ENCODE data around the gene UPK3A. TPM values are rescaled to one million over a fixed set of nuclear protein-coding genes. Genes with fewer than 3 reads are reported as not detected.

The UPK3A gene
- total RNA-seq, 6 experiments from 2014 or later: not detected

DNA sequence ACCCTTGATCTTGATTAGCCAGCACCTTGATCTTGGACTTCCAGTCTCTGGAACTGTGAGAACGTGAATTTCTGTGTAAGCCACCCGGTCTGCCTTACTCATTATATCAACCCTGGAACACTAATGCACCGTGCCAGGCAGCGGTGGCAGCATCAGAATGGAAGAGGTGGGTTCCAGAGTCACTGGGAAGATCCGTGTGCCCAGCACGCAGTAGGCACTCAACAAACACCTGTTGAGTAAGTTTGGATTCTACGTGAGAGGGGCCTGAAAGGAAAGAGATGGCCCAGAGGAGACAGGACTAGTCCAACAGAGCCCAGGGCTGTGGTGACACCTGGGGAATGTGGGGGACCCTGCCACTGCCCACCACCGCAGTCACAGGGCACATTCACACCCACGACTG lies 6.6 kb upstream of the UPK3A start:
- TF ChIP-seq, protein P1, sequence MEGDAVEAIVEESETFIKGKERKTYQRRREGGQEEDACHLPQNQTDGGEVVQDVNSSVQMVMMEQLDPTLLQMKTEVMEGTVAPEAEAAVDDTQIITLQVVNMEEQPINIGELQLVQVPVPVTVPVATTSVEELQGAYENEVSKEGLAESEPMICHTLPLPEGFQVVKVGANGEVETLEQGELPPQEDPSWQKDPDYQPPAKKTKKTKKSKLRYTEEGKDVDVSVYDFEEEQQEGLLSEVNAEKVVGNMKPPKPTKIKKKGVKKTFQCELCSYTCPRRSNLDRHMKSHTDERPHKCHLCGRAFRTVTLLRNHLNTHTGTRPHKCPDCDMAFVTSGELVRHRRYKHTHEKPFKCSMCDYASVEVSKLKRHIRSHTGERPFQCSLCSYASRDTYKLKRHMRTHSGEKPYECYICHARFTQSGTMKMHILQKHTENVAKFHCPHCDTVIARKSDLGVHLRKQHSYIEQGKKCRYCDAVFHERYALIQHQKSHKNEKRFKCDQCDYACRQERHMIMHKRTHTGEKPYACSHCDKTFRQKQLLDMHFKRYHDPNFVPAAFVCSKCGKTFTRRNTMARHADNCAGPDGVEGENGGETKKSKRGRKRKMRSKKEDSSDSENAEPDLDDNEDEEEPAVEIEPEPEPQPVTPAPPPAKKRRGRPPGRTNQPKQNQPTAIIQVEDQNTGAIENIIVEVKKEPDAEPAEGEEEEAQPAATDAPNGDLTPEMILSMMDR (IDR thresholded peaks at IDR 0.05): no peak
- H3K4me3 Mint-ChIP-seq: no peak overlapping the region
- no peaks in the 10 kb centered on the region for H3K36me3 Mint-ChIP-seq (ENCODE audit: low read depth)
- H3K27ac Mint-ChIP-seq: no peak overlapping the region
- peaks cover 3% of the 10 kb centered on the region for H3K27me3 Mint-ChIP-seq (ENCODE audit: insufficient read depth)
- DNase-seq: no peak
- peaks cover 18% of the 10 kb centered on the region for H3K4me1 Mint-ChIP-seq (ENCODE audit: low read depth)
- no peaks in the 10 kb centered on the region for H3K9me3 Mint-ChIP-seq

DNA sequence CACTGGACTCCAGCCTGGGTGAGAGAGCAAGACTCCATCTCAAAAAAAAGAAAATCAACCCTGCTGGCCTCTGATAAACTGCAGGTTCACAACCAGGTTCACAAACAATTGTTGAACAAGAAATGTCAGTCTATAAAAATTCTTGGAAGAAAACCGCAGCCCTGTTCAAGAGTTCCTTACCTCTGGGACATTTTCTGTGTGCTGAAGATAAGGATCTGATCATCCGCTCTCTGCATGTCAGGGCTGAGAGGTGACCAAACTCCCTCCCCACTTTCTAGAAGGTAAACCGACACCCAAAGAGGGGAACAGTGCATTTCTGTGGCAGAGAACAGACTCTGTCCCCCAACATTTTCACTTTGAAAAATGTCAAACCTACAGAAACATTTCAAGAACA lies 4.2 kb upstream of the UPK3A start:
- H3K4me3 Mint-ChIP-seq: no peak overlapping the region
- no peak overlapping the region for H3K27ac Mint-ChIP-seq
- TF ChIP-seq, protein P1 (IDR thresholded peaks at IDR 0.05): no peak
- DNase-seq: no peak
- H3K4me1 Mint-ChIP-seq (ENCODE audit: low read depth): peaks cover 18% of the 10 kb centered on the region
- H3K9me3 Mint-ChIP-seq: no peaks in the 10 kb centered on the region
- no peaks in the 10 kb centered on the region for H3K36me3 Mint-ChIP-seq (ENCODE audit: low read depth)
- H3K27me3 Mint-ChIP-seq (ENCODE audit: insufficient read depth): peaks cover 7% of the 10 kb centered on the region

DNA sequence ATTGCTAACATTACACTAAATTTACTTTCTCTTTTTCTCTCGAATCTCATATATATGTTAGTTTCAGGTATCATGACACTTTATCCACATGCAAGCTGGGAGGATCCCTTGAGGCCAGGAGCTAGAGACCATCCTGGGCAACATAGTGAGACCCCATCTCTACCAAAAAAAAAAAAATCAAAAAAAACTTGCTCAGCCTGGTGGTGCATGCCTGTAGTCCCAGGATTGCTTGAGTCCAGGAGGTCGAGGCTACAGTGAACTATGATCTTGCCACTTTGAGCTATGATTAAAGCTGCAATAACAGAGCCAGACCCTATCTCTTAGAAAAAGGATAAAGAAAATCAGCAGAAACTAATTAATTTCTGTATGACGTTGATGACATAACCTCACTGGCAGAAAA lies 3.7 kb upstream of the UPK3A start:
- Mint-ChIP-seq H3K36me3 (ENCODE audit: low read depth) (no peaks in the 10 kb centered on the region), H3K4me1 (ENCODE audit: low read depth) (peaks cover 18% of the 10 kb centered on the region), H3K27ac (no peak overlapping the region), H3K4me3 (no peak overlapping the region), H3K9me3 (no peaks in the 10 kb centered on the region), H3K27me3 (ENCODE audit: insufficient read depth) (peaks cover 12% of the 10 kb centered on the region)
- TF ChIP-seq, protein P1 (IDR thresholded peaks at IDR 0.05): no peak
- no peak for DNase-seq

DNA sequence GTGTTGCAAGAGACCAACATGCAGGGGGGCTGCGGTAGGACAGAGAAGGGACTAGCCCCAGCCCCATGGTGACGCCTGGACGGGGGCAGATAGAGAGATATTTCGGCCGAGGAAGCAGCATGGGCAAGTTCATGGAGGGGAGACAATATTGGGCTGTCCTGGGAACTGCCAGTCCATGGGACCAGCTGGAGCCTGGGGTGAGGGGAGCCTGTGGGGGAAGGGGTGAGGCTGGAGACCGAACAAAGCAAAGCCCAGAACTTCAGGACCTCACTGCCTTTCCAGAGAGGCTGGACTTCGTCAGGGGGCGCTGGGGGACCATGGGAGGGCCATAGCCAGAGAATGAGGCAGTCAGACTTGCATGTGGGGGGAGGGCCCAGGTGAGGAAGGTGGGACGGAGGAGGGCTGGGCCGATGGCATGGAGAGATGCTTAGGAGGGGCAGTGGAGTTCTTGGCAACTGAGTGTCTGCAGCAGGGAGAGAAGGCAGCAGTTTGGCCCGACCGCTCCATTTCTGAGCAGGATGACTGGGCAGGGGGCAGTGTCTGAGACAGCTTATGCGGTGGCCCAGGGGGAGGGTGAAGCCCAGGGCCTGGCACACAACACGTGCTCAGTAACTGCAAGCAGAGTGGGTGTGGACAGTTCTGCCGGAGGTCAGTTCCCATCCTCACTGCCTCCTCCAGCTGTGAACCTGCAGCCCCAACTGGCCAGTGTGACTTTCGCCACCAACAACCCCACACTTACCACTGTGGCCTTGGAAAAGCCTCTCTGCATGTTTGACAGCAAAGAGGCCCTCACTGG lies 712 bp downstream of the UPK3A start:
- peaks cover 28% of the 10 kb centered on the region for H3K27me3 Mint-ChIP-seq (ENCODE audit: insufficient read depth)
- no peaks in the 10 kb centered on the region for H3K9me3 Mint-ChIP-seq
- peaks cover 8% of the 10 kb centered on the region; the same call in 1 of the 2 replicates for H3K4me1 Mint-ChIP-seq (ENCODE audit: low read depth)
- TF ChIP-seq, protein P1 (IDR thresholded peaks at IDR 0.05): no peak
- no peak overlapping the region for H3K27ac Mint-ChIP-seq
- H3K4me3 Mint-ChIP-seq: no peak overlapping the region
- no peak for DNase-seq
- no peaks in the 10 kb centered on the region for H3K36me3 Mint-ChIP-seq (ENCODE audit: low read depth)

DNA sequence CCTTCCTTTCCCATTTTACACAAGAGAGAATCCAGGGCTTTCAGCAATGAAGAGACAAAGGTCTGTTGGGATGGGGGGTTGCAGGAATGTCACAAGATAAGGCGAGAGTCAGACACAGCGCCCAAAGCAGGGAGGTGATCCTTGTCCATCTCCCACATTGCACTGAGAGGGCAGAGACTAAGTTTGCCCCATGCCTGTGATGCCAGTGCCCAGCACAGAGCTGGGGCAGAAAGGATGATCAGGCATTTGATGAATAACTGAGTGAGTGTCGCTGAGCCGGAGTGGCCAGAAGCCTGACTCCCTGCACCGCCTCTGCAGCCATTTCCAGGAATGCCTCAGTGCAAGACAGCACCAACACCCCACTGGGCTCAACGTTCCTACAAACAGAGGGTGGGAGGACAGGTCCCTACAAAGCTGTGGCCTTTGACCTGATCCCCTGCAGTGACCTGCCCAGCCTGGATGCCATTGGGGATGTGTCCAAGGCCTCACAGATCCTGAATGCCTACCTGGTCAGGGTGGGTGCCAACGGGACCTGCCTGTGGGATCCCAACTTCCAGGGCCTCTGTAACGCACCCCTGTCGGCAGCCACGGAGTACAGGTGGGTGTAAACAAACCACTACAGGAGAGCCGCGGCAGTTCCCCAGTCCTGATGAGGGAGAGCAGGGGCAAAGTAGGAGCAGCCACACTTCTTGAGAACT lies 2.3 kb downstream of the UPK3A start:
- H3K27ac Mint-ChIP-seq: no peak overlapping the region

More for the DNA sequence above, 2.3 kb downstream of the UPK3A start:
- Mint-ChIP-seq H3K27me3 (ENCODE audit: insufficient read depth) (peaks cover 28% of the 10 kb centered on the region), H3K9me3 (no peaks in the 10 kb centered on the region), H3K4me1 (ENCODE audit: low read depth) (no peaks in the 10 kb centered on the region), H3K4me3 (no peak overlapping the region), H3K36me3 (ENCODE audit: low read depth) (no peaks in the 10 kb centered on the region)
- TF ChIP-seq, protein P1 (IDR thresholded peaks at IDR 0.05): no peak
- no peak for DNase-seq

Measured in HFFc6 (cell line).